ENCODE results near the gene SMARCB1. TPM values are rescaled to one million over a fixed set of nuclear protein-coding genes. Genes with fewer than 3 reads are reported as not detected.

Gene SMARCB1
- total RNA-seq, 2 donors from 2014 or later = 41.4 to 45.9 TPM

DNA sequence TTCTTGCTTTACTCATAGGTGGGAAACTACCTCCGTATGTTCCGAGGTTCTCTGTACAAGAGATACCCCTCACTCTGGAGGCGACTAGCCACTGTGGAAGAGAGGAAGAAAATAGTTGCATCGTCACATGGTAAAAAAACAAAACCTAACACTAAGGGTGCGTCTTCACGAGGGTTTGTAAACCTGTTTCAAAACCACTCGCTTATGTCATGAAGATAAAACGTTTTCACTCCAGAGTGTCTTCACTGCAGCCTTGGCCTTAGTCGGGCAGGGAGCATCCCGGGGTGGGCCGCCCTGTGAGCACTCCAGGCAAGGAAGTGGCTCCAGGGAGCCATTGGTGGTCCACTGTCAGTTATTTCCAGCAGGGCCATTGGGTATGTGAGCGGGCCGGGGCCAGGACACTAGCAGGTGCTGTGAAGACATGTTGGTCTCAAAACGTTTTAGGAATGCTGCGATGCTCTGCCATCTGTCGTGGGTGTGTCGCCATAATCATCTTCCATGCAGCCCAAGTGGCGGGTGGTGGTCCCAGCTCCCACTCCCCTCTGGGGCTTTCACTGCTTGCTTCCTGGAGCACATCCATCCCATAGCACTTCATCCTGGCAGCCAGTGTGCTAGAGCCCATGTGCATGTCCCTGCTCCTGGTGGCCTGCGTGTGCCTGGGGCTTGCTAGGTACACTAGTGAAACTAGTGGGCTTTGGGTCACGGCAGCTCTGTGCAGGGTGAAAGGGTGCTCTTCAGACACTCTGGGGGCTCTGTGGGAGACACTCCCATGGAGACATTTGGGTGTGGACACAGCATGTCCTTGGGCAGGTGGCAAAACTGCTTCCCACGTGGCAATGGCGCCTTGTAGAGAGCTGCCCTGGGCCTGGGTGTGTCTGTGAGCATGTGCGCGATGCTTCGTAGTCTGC is 5.2 kb downstream of the SMARCB1 start:
- no peaks in the 10 kb centered on the region for H3K27me3 ChIP-seq
- no peaks in the 10 kb centered on the region for H3K9me3 ChIP-seq
- no peak for DNase-seq (ENCODE audit: low spot score)
- no peak overlapping the region for H3K4me3 ChIP-seq
- H3K36me3 ChIP-seq = peaks cover 48% of the 10 kb centered on the region
- no peak for TF ChIP-seq CTCF (IDR thresholded peaks at IDR 0.05)
- peaks cover 0 to 45% of the 10 kb centered on the region in 2 donors for H3K4me1 ChIP-seq
- no peak overlapping the region for H3K27ac ChIP-seq

GRCh38 chr22:23793326-23793725 is 6.6 kb downstream of the SMARCB1 start:
- DNase-seq (ENCODE audit: low spot score) = no peak
- Histone ChIP-seq H3K4me3 (no peak overlapping the region), H3K27ac (no peak overlapping the region), H3K36me3 (peaks cover 55% of the 10 kb centered on the region), H3K4me1 (peaks cover 0 to 35% of the 10 kb centered on the region in 2 donors), H3K9me3 (no peaks in the 10 kb centered on the region), H3K27me3 (no peaks in the 10 kb centered on the region)
- TF ChIP-seq CTCF (IDR thresholded peaks at IDR 0.05) = no peak

- no peak overlapping the region for H3K27ac ChIP-seq
- H3K4me1 ChIP-seq = peaks cover 0 to 6% of the 10 kb centered on the region in 2 donors
- peaks cover 77% of the 10 kb centered on the region for H3K36me3 ChIP-seq
- no peak for TF ChIP-seq CTCF (IDR thresholded peaks at IDR 0.05)
- no peaks in the 10 kb centered on the region for H3K9me3 ChIP-seq
- H3K27me3 ChIP-seq = no peaks in the 10 kb centered on the region
- DNase-seq (ENCODE audit: low spot score) = no peak
- H3K4me3 ChIP-seq = no peak overlapping the region
These were observed 9.7 kb downstream of the SMARCB1 start for GRCh38 chr22:23796461-23796860.

DNA sequence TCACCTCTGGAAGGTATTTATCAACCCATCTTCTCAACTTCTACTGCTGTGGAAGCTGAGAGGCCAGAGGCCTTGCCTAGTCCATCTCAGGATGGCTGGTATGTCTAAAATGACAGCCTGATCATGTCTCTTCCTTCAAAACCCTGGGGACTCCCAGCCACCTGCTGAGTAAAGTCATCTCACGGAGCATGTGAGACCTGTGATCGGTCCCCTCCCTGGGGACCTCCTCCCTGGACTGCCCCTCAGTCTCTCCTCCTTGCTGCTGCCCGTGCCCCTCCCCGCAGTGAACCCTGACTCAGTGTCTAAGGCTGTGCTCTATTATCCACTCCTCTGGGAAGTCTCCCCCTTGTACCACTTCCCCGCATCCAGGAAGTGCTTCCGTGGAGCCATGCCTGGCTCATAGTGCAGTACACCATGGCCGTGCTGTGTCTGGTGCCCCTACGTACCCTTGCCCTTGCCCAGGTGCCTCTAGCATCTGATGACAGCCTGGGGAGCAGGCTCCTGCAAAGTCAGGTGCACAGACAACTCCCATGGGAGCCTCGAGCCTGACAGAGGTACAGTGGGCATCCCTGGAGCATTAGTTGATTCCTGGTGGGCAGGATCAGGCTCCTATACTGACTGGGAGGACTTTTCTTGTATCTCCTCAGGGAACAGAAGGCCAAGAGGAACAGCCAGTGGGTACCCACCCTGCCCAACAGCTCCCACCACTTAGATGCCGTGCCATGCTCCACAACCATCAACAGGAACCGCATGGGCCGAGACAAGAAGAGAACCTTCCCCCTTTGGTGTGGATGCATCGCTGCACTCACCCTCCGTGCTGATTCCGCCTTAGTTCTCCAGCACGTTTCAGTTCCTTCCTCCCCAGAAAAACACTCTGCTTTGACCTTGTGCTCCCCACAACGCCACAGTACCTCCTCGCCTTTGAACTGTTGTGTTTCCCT is 13.8 kb downstream of the SMARCB1 start:
- Histone ChIP-seq H3K4me3 (no peak overlapping the region), H3K9me3 (no peaks in the 10 kb centered on the region), H3K27me3 (no peaks in the 10 kb centered on the region), H3K27ac (no peak overlapping the region), H3K36me3 (peaks cover 82% of the 10 kb centered on the region), H3K4me1 (no peaks in the 10 kb centered on the region)
- no peak for DNase-seq (ENCODE audit: low spot score)
- TF ChIP-seq CTCF (IDR thresholded peaks at IDR 0.05) = no peak

- Histone ChIP-seq H3K27me3 (no peaks in the 10 kb centered on the region), H3K4me3 (no peak overlapping the region), H3K27ac (no peak overlapping the region), H3K36me3 (peaks cover 77% of the 10 kb centered on the region), H3K9me3 (no peaks in the 10 kb centered on the region), H3K4me1 (no peaks in the 10 kb centered on the region)
- TF ChIP-seq CTCF (IDR thresholded peaks at IDR 0.05) = no peak
- no peak for DNase-seq (ENCODE audit: low spot score)
These were observed 14.6 kb downstream of the SMARCB1 start for GRCh38 chr22:23801238-23801821.

Measured in right atrium auricular region (tissue), 2 donors.